Liver (tissue), 9 donors: Measurements from ENCODE around the gene PRKAR1B. TPM values are rescaled to one million over a fixed set of nuclear protein-coding genes. Genes with fewer than 3 reads are reported as not detected.

Experiments
- DNase-seq: peaks from one replicate; pipeline ENCODE4 v3.0.0-alpha.2; 2017; ENCODE audit warnings: low spot score
- H3K27ac ChIP-seq, 2 donors: one replicate each; pipeline ENCODE4 v1.7.0; 2013; ENCODE audit warnings: inconsistent platforms in 2 of 2, low read length in 2 of 2, control low read depth in 1 of 2, low read depth in 1 of 2, mild to moderate bottlenecking in 1 of 2
- H3K27me3 ChIP-seq, 4 donors: one replicate each; pipeline versions ENCODE4 v1.6.1 to v1.7.0; 2013; ENCODE audit warnings: low read length in 3 of 4, inconsistent platforms in 1 of 4, mild to moderate bottlenecking in 1 of 4, moderate library complexity in 1 of 4; ENCODE audit not compliant: control insufficient read depth in 4 of 4, insufficient read depth in 4 of 4
- H3K36me3 ChIP-seq, 4 donors: one replicate each; pipeline versions ENCODE4 v1.6.1 to v1.7.0; 2013; ENCODE audit warnings: low read length in 3 of 4, mild to moderate bottlenecking in 3 of 4, low read depth in 1 of 4, moderate library complexity in 1 of 4; ENCODE audit not compliant: control insufficient read depth in 4 of 4, insufficient read depth in 3 of 4
- H3K4me1 ChIP-seq, 4 donors: one replicate each; pipeline versions ENCODE4 v1.6.1 to v1.7.0; 2013; ENCODE audit warnings: low read length in 3 of 4, mild to moderate bottlenecking in 3 of 4, moderate library complexity in 1 of 4; ENCODE audit not compliant: control insufficient read depth in 4 of 4, insufficient read depth in 4 of 4
- H3K4me3 ChIP-seq, 3 donors: one replicate each; pipeline versions ENCODE4 v1.6.1 to v1.7.0; 2013; ENCODE audit warnings: low read length in 3 of 3, control low read depth in 1 of 3, low read depth in 1 of 3, mild to moderate bottlenecking in 1 of 3
- H3K9ac ChIP-seq, 2 donors: one replicate each; pipeline ENCODE4 v1.7.0; 2013; ENCODE audit warnings: low read length in 2 of 2, mild to moderate bottlenecking in 2 of 2, moderate library complexity in 2 of 2, control low read depth in 1 of 2, low read depth in 1 of 2
- H3K9me3 ChIP-seq, 4 donors: one replicate each; pipeline versions ENCODE4 v1.6.1 to v1.7.0; 2013; ENCODE audit warnings: low read length in 3 of 4; ENCODE audit not compliant: control insufficient read depth in 4 of 4
- ATF3 ChIP-seq: IDR thresholded peaks from 2 replicates; pipeline ENCODE4 v1.6.1; 2016; ENCODE audit warnings: antibody characterized with exemption
- CTCF ChIP-seq: fragments of 150-350 bp; IDR thresholded peaks from 2 replicates; pipeline ENCODE4 v1.5.1; 2017; ENCODE audit warnings: improper control_type of control experiment, low read depth, low read length; ENCODE audit not compliant: missing input control
- EGR1 ChIP-seq, 2 donors: IDR thresholded peaks; 2 replicates each; pipeline ENCODE4 v1.6.1; 2016 to 2018; ENCODE audit warnings: antibody characterized with exemption in 2 of 2, low read depth in 2 of 2
- FOXA1 ChIP-seq: IDR thresholded peaks from 2 replicates; pipeline ENCODE4 v1.6.1; 2016; ENCODE audit warnings: antibody characterized with exemption
- FOXA2 ChIP-seq: IDR thresholded peaks from 2 replicates; pipeline ENCODE4 v1.6.1; 2016; ENCODE audit warnings: antibody characterized with exemption
- GABPA ChIP-seq, 2 donors: IDR thresholded peaks in 1 of 2; conservative IDR thresholded peaks in 1 of 2; 2 replicates each; pipeline ENCODE4 v1.6.1; 2016; ENCODE audit warnings: antibody characterized with exemption in 2 of 2, mild to moderate bottlenecking in 1 of 2, moderate library complexity in 1 of 2
- HNF4A ChIP-seq, 2 donors: conservative IDR thresholded peaks; 2 replicates each; pipeline ENCODE4 v1.6.1; 2016; ENCODE audit warnings: antibody characterized with exemption in 2 of 2, mild to moderate bottlenecking in 2 of 2
- HNF4G ChIP-seq: IDR thresholded peaks from 2 replicates; pipeline ENCODE4 v1.6.1; 2016; ENCODE audit warnings: antibody characterized with exemption
- JUND ChIP-seq, 2 donors: IDR thresholded peaks; 2 replicates each; pipeline ENCODE4 v1.6.1; 2016; ENCODE audit warnings: antibody characterized with exemption in 2 of 2
- MAX ChIP-seq: IDR thresholded peaks from 2 replicates; pipeline ENCODE4 v1.6.1; 2016; ENCODE audit warnings: antibody characterized with exemption
- NR2F2 ChIP-seq: IDR thresholded peaks from 2 replicates; pipeline ENCODE4 v1.6.1; 2016; ENCODE audit warnings: antibody characterized with exemption
- RAD21 ChIP-seq, 2 donors: IDR thresholded peaks; 2 replicates each; pipeline ENCODE4 v1.6.1; 2016; ENCODE audit warnings: antibody characterized with exemption in 2 of 2, mild to moderate bottlenecking in 2 of 2
- REST ChIP-seq: IDR thresholded peaks from 2 replicates; pipeline ENCODE4 v1.6.1; 2016; ENCODE audit warnings: antibody characterized with exemption, mild to moderate bottlenecking
- RXRA ChIP-seq, 2 donors: IDR thresholded peaks; 2 replicates each; pipeline ENCODE4 v1.6.1; 2017 to 2018; ENCODE audit warnings: antibody characterized with exemption in 2 of 2, mild to moderate bottlenecking in 1 of 2
- SP1 ChIP-seq: IDR thresholded peaks from 2 replicates; pipeline ENCODE4 v1.6.1; 2018; ENCODE audit warnings: antibody characterized with exemption, mild to moderate bottlenecking
- YY1 ChIP-seq: IDR thresholded peaks from 2 replicates; pipeline ENCODE4 v1.6.1; 2016; ENCODE audit warnings: antibody characterized with exemption, mild to moderate bottlenecking
- ZBTB33 ChIP-seq: IDR thresholded peaks from 2 replicates; pipeline ENCODE4 v1.6.1; 2016; ENCODE audit warnings: antibody characterized with exemption
- WGBS: extraction: QIAGEN DNeasy Blood & Tissue Kit; methylation state at CpG from one replicate; pipeline ENCODE4 v1.1.7; 2013; 5-methylcytosine and 5-hydroxymethylcytosine counted together
- polyA plus RNA-seq, 2 donors: library from polyadenylated mRNA; stranded (reverse) in 1 of 2; unstranded in 1 of 2; fragments of 200-250 nt in 1 of 2; fragments of >200 nt in 1 of 2; fragmentation: Nextera tagmentation in 1 of 2; extraction: Ambion mirVana in 1 of 2; gene quantifications; one replicate each; pipeline versions ENCODE4 v1.2.1 to v1.2.3, GENCODE V29; 2013 to 2015
- total RNA-seq, 2 donors: library from RNA; depleted of rRNA; stranded (reverse); fragments of >200 nt; gene quantifications; one replicate each; pipeline ENCODE4 v1.2.3, GENCODE V29; 2014
- donor health status: healthy.
- donor health status: healthy.
- donor health status: healthy.
- donor health status: healthy.
- donor health status: healthy.

PRKAR1B gene
- total and polyA plus RNA-seq, 4 donors, result 11.1 to 14.4 (median 12.4) TPM

GRCh38 chr7:531777-532176 lies 195.3 kb downstream of the PRKAR1B start:
- Histone ChIP-seq H3K27ac (no peak overlapping the region), H3K9me3 (peaks cover 0 to 2% (median 0%) of the 10 kb centered on the region in 4 donors), H3K4me1 (no peaks in the 10 kb centered on the region), H3K27me3 (peaks cover 0 to 3% (median 0%) of the 10 kb centered on the region in 4 donors), H3K9ac (no peak overlapping the region), H3K36me3 (no peaks in the 10 kb centered on the region), H3K4me3 (no peak overlapping the region)
- WGBS, result 88% methylated on average over 10 of the region's 10 CpGs
- TF ChIP-seq JUND (IDR thresholded peaks at IDR 0.05) (no peak), GABPA (IDR thresholded peaks at IDR 0.05 in 1 of 2, conservative IDR thresholded peaks at IDR 0.05 in 1 of 2) (no peak), FOXA1 (no peak), ATF3 (no peak), ZBTB33 (no peak), HNF4A (conservative IDR thresholded peaks at IDR 0.05) (no peak), EGR1 (IDR thresholded peaks at IDR 0.05; ENCODE audit: low read depth in 2 of 2) (no peak), REST (no peak), NR2F2 (no peak), CTCF (no peak), HNF4G (no peak)
- DNase-seq, result no peak

GRCh38 chr7:528451-528850 lies 198.6 kb downstream of the PRKAR1B start:
- H3K9me3 ChIP-seq, result peaks cover 0 to 2% (median 0%) of the 10 kb centered on the region in 4 donors
- H3K27ac ChIP-seq, result no peak overlapping the region
- H3K36me3 ChIP-seq, result no peaks in the 10 kb centered on the region
- 88% methylated on average over 2 of the region's 2 CpGs for WGBS
- H3K27me3 ChIP-seq, result peaks cover 0 to 3% (median 0%) of the 10 kb centered on the region in 4 donors
- no peak for TF ChIP-seq HNF4G
- no peak for TF ChIP-seq SP1
- no peak for TF ChIP-seq REST
- TF ChIP-seq RAD21 (IDR thresholded peaks at IDR 0.05), result no peak
- no peak for TF ChIP-seq YY1
- no peak for TF ChIP-seq HNF4A (conservative IDR thresholded peaks at IDR 0.05)
- TF ChIP-seq RXRA (IDR thresholded peaks at IDR 0.05), result no peak
- no peak for TF ChIP-seq GABPA (IDR thresholded peaks at IDR 0.05 in 1 of 2, conservative IDR thresholded peaks at IDR 0.05 in 1 of 2)
- no peak for TF ChIP-seq FOXA2
- no peak for TF ChIP-seq MAX
- no peaks in the 10 kb centered on the region for H3K4me1 ChIP-seq
- DNase-seq, result no peak
- H3K9ac ChIP-seq, result no peak overlapping the region
- no peak overlapping the region for H3K4me3 ChIP-seq
